Neural progenitor cell (in vitro differentiated cells): ENCODE measurements around the gene ACSM6.

ENCODE experiments used
- EZH2phosphoT487 ChIP-seq: fragments of 200-600 bp; sonication (generic); IDR thresholded peaks from 2 replicates; pipeline ENCODE4 v1.6.1; 2017; ENCODE audit warnings: antibody characterized with exemption
- TF ChIP-seq, protein P1 (sequence below): fragments of 200-600 bp; sonication (generic); IDR thresholded peaks from 2 replicates; pipeline ENCODE4 v1.5.1; 2017; ENCODE audit warnings: antibody characterized with exemption, mild to moderate bottlenecking

GRCh38 chr10:95262763-95263518 is 68.9 kb downstream of the ACSM6 start:
- TF ChIP-seq, protein P1, sequence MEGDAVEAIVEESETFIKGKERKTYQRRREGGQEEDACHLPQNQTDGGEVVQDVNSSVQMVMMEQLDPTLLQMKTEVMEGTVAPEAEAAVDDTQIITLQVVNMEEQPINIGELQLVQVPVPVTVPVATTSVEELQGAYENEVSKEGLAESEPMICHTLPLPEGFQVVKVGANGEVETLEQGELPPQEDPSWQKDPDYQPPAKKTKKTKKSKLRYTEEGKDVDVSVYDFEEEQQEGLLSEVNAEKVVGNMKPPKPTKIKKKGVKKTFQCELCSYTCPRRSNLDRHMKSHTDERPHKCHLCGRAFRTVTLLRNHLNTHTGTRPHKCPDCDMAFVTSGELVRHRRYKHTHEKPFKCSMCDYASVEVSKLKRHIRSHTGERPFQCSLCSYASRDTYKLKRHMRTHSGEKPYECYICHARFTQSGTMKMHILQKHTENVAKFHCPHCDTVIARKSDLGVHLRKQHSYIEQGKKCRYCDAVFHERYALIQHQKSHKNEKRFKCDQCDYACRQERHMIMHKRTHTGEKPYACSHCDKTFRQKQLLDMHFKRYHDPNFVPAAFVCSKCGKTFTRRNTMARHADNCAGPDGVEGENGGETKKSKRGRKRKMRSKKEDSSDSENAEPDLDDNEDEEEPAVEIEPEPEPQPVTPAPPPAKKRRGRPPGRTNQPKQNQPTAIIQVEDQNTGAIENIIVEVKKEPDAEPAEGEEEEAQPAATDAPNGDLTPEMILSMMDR = no peak
- no peak for TF ChIP-seq EZH2phosphoT487
